SK-N-SH (cell line): ENCODE measurements around the gene HTR1B. TPM values are rescaled to one million over a fixed set of nuclear protein-coding genes. Genes with fewer than 3 reads are reported as not detected.

Source experiments
- CTCF ChIA-PET: fragments of 300-600, 350-600 bp; formaldehyde crosslinking; extraction: SDS; loops from one replicate; lab custom pipeline; 2021; lab: Yijun Ruan, JAX
- POLR2A ChIA-PET: fragments of 350-600 bp; sonication (Branson Sonifier 250); formaldehyde crosslinking; extraction: SDS; loops from one replicate; lab custom pipeline; 2020; ENCODE audit warnings: antibody characterized with exemption, inconsistent platforms; lab: Yijun Ruan, JAX
- DNase-seq: peaks from one replicate; pipeline ENCODE4 v3.0.0; 2012
- H2AFZ ChIP-seq: fragments of 200-600 bp; sonication (generic); 2 replicates; pipeline ENCODE4 v1.8.1; 2016; ENCODE audit warnings: antibody characterized with exemption, mild to moderate bottlenecking, low read depth
- H3F3A ChIP-seq: fragments of 200-600 bp; sonication (generic); replicated peaks from 2 replicates; pipeline ENCODE3; 2016; ENCODE audit warnings: antibody characterized with exemption, mild to moderate bottlenecking; ENCODE audit not compliant: insufficient read depth
- H3K27ac ChIP-seq, 2 experiments: fragments of 200-500 bp in 1 of 2; fragments of 200-600 bp in 1 of 2; sonication (Bioruptor generic) in 1 of 2; sonication (generic), shearing (Covaris generic) in 1 of 2; 2 replicates each; pipeline versions ENCODE4 v1.5.1 to v1.6.1; 2014 to 2016; ENCODE audit warnings: low read depth in 2 of 2, inconsistent platforms in 1 of 2, low read length in 1 of 2, mild to moderate bottlenecking in 1 of 2, mixed read lengths in 1 of 2
- H3K27me3 ChIP-seq: fragments of 200-600 bp; sonication (generic), shearing (Covaris generic); 2 replicates; pipeline ENCODE4 v1.6.1; 2016; ENCODE audit warnings: mixed run types; ENCODE audit not compliant: insufficient read depth
- H3K36me3 ChIP-seq, 2 experiments: fragments of 200-500 bp in 1 of 2; fragments of 200-600 bp in 1 of 2; sonication (Bioruptor generic) in 1 of 2; sonication (generic) in 1 of 2; replicated peaks in 1 of 2; 2 replicates each; pipeline versions ENCODE3 to v1.5.1; 2014 to 2016; ENCODE audit warnings: low read length in 1 of 2, mild to moderate bottlenecking in 1 of 2; ENCODE audit not compliant: insufficient read depth in 2 of 2, control insufficient read depth in 1 of 2
- H3K4me1 ChIP-seq, 2 experiments: fragments of 200-500 bp in 1 of 2; fragments of 200-600 bp in 1 of 2; sonication (Bioruptor generic) in 1 of 2; sonication (generic), shearing (Covaris generic) in 1 of 2; 2 replicates each; pipeline versions ENCODE4 v1.5.1 to v1.6.1; 2014 to 2016; ENCODE audit warnings: low read depth in 1 of 2, low read length in 1 of 2, mixed run types in 1 of 2; ENCODE audit not compliant: insufficient read depth in 2 of 2, control insufficient read depth in 1 of 2
- H3K4me2 ChIP-seq: fragments of 200-600 bp; sonication (generic), shearing (Covaris generic); 2 replicates; pipeline ENCODE4 v1.6.1; 2017; ENCODE audit warnings: mixed run types
- H3K4me3 ChIP-seq, 2 experiments: fragments of 200-500 bp in 1 of 2; fragments of 200-600 bp in 1 of 2; sonication (Bioruptor generic) in 1 of 2; sonication (generic), shearing (Covaris generic) in 1 of 2; 2 replicates each; pipeline versions ENCODE4 v1.5.1 to v1.8.1; 2014 to 2016; ENCODE audit warnings: low read depth in 2 of 2, inconsistent platforms in 1 of 2, low read length in 1 of 2, mild to moderate bottlenecking in 1 of 2, mixed read lengths in 1 of 2, moderate library complexity in 1 of 2
- H3K79me2 ChIP-seq: fragments of 200-600 bp; sonication (generic); 2 replicates; pipeline ENCODE4 v1.8.1; 2017; ENCODE audit warnings: mild to moderate bottlenecking; ENCODE audit not compliant: insufficient read depth
- H3K9ac ChIP-seq: fragments of 200-600 bp; sonication (generic); 2 replicates; pipeline ENCODE4 v1.6.1; 2017; ENCODE audit warnings: mixed run types
- H3K9me2 ChIP-seq: fragments of 200-600 bp; sonication (generic); 2 replicates; pipeline ENCODE4 v1.6.1; 2017; ENCODE audit warnings: mixed run types
- H3K9me3 ChIP-seq: fragments of 200-600 bp; sonication (generic); 2 replicates; pipeline ENCODE4 v1.6.1; 2017; ENCODE audit warnings: mixed run types, mild to moderate bottlenecking, moderate library complexity
- H4K20me1 ChIP-seq: fragments of 200-600 bp; sonication (generic); 2 replicates; pipeline ENCODE4 v1.6.1; 2017; ENCODE audit warnings: mild to moderate bottlenecking, mixed run types; ENCODE audit not compliant: insufficient read depth
- CTCF ChIP-seq: fragments of 200-600 bp; sonication (generic); IDR thresholded peaks from 2 replicates; pipeline ENCODE4 v1.6.1; 2017; ENCODE audit warnings: antibody characterized with exemption, mild to moderate bottlenecking, moderate library complexity
- ELF1 ChIP-seq: IDR thresholded peaks from 2 replicates; pipeline ENCODE4 v1.4.0; 2012
- FOXM1 ChIP-seq: IDR thresholded peaks from 2 replicates; pipeline ENCODE4 v1.4.0; 2012; ENCODE audit warnings: low read depth, mild to moderate bottlenecking
- MAX ChIP-seq: IDR thresholded peaks from 2 replicates; pipeline ENCODE4 v1.4.0; 2012; ENCODE audit warnings: low read depth
- MEF2A ChIP-seq: IDR thresholded peaks from 2 replicates; pipeline ENCODE4 v1.4.0; 2012; ENCODE audit warnings: low read depth, borderline replicate concordance
- NRF1 ChIP-seq: IDR thresholded peaks from 2 replicates; pipeline ENCODE4 v1.6.1; 2012; ENCODE audit warnings: low read depth, mild to moderate bottlenecking, low read length
- PBX3 ChIP-seq: IDR thresholded peaks from 2 replicates; pipeline ENCODE4; 2012
- RAD21 ChIP-seq: IDR thresholded peaks from 2 replicates; pipeline ENCODE4 v1.6.1; 2012; ENCODE audit warnings: mild to moderate bottlenecking, low read length
- REST ChIP-seq: IDR thresholded peaks from 2 replicates; pipeline ENCODE4 v1.6.1; 2012; ENCODE audit warnings: mild to moderate bottlenecking, low read depth, low read length, moderate library complexity
- SMC3 ChIP-seq: IDR thresholded peaks from 2 replicates; pipeline ENCODE4 v1.6.1; 2012; ENCODE audit warnings: low read depth, low read length, improper control_type of control experiment
- TCF12 ChIP-seq: IDR thresholded peaks from 2 replicates; pipeline ENCODE4 v1.4.0; 2012
- USF2 ChIP-seq: fragments of 150-350 bp; IDR thresholded peaks from 2 replicates; pipeline ENCODE4 v1.6.1; 2017; ENCODE audit warnings: antibody characterized with exemption, low read length, low read depth, borderline replicate concordance
- YY1 ChIP-seq: IDR thresholded peaks from 2 replicates; pipeline ENCODE4 v1.4.0; 2012; ENCODE audit warnings: low read depth, mild to moderate bottlenecking
- ZBTB33 ChIP-seq: IDR thresholded peaks from 2 replicates; pipeline ENCODE4 v1.4.0; 2012; ENCODE audit warnings: low read depth, borderline replicate concordance
- WGBS: methylation state at CpG from one replicate; pipeline ENCODE4 v1.1.6; 2017; ENCODE audit warnings: low lambda C conversion rate; 5-methylcytosine and 5-hydroxymethylcytosine counted together
- polyA plus RNA-seq, 3 experiments: library from polyadenylated mRNA; depleted of rRNA; stranded (reverse); fragments of >200 nt; gene quantifications; 2 replicates each; pipeline ENCODE4 v1.2.3, GENCODE V29; 2012

Gene HTR1B
- polyA plus RNA-seq, 1 of the 3 experiments (the other 2 are of a cell fraction): 0.76 TPM

- ChIA-PET POLR2A (no interaction called here), CTCF (interaction anchor here (1.5 to 1.9 kb wide), 3 partner anchors 7 to 1573 kb away, joined by 5 to 7 read pairs (median 6); no protein-coding TSS in a partner anchor)
- peak overlapping the region; percentile 97 for H2AFZ ChIP-seq
- H3K4me3 ChIP-seq: peak overlapping the region; percentile 50 to 66
- H3F3A ChIP-seq: no peaks in the 10 kb centered on the region
- H3K27ac ChIP-seq: 0 out of 4 replicates have a peak overlapping the region, but pooled peaks of 1 of the 2 experiments have one; percentile 0
- peak overlapping the region; percentile 74 for H3K4me2 ChIP-seq
- H3K9me2 ChIP-seq: no peaks in the 10 kb centered on the region
- peak; percentile 31; the same call in 1 of the 2 replicates for TF ChIP-seq SMC3
- TF ChIP-seq MEF2A: no peak
- no peak for TF ChIP-seq REST
- TF ChIP-seq RAD21: peak; percentile 61
- TF ChIP-seq CTCF: peak; percentile 79
- no peak for TF ChIP-seq ZBTB33
- TF ChIP-seq, all 33 proteins: peak for 3
- H3K9ac ChIP-seq: peak overlapping the region; percentile 44; the same call in 1 of the 2 replicates
- DNase-seq: peak; percentile 54
- WGBS: 2% methylated on average over 17 of the region's 17 CpGs
- no peaks in the 10 kb centered on the region for H3K27me3 ChIP-seq
- H3K79me2 ChIP-seq: no peaks in the 10 kb centered on the region
- no peaks in the 10 kb centered on the region for H3K36me3 ChIP-seq
- no peaks in the 10 kb centered on the region for H3K4me1 ChIP-seq
- no peaks in the 10 kb centered on the region for H4K20me1 ChIP-seq
- H3K9me3 ChIP-seq: no peaks in the 10 kb centered on the region
Measured at GRCh38 chr6:77466055-77466450, 2.8 kb upstream of the HTR1B start.

- Histone ChIP-seq H3K9me2 (no peaks in the 10 kb centered on the region), H4K20me1 (no peaks in the 10 kb centered on the region), H3K4me3 (peak overlapping the region; percentile 61 to 66; a peak in 3 of 4 replicates), H3K4me1 (no peaks in the 10 kb centered on the region), H3K9ac (no peak overlapping the region), H3F3A (no peaks in the 10 kb centered on the region), H3K4me2 (peak overlapping the region; percentile 76), H2AFZ (peak overlapping the region; percentile 65; the same call in 1 of the 2 replicates), H3K9me3 (no peaks in the 10 kb centered on the region), H3K27ac (no peak overlapping the region), H3K36me3 (no peaks in the 10 kb centered on the region), H3K27me3 (no peaks in the 10 kb centered on the region), H3K79me2 (no peaks in the 10 kb centered on the region)
- WGBS: 26% methylated on average over 8 of the region's 8 CpGs
- DNase-seq: no peak
- POLR2A ChIA-PET: interaction anchor here (0.6 kb wide), 1 partner anchor 551 kb away, joined by 3 read pairs; no protein-coding TSS in a partner anchor
- CTCF ChIA-PET: interaction anchor here (1.9 kb wide), 1 partner anchor 1571 kb away, joined by 5 read pairs; no protein-coding TSS in a partner anchor
- no peak for TF ChIP-seq ELF1
- no peak for TF ChIP-seq ZBTB33
- TF ChIP-seq PBX3: no peak
- no peak for TF ChIP-seq USF2
- no peak for TF ChIP-seq NRF1
- TF ChIP-seq FOXM1: no peak
- no peak for TF ChIP-seq MAX
- TF ChIP-seq TCF12: no peak
- no peak for TF ChIP-seq RAD21
- TF ChIP-seq YY1: no peak
Measured at GRCh38 chr6:77464495-77464867, 1.2 kb upstream of the HTR1B start.
